Hair follicular keratinocyte (primary cell): Measurements from ENCODE around the gene TTC23. TPM values are rescaled to one million over a fixed set of nuclear protein-coding genes. Genes with fewer than 3 reads are reported as not detected.

ENCODE experiments used
- total RNA-seq: library from RNA; depleted of rRNA; stranded (reverse); fragments of >200 nt; gene quantifications from 2 replicates; pipeline ENCODE4 v1.2.3, GENCODE V29; 2015

The TTC23 gene
- total RNA-seq, result 16.5 and 20.4 TPM in 2 replicates

GRCh38 chr15:99249270-99249841 is at the start of gene TTC23:
Gene TTC23 (minus strand): TSS chr15:99249581. CDS start chr15:99228712, 20,869 bp downstream.

GRCh38 chr15:99250857-99251841 is 1.8 kb upstream of the TTC23 start, which contains the start of gene LRRC28:
Gene LRRC28 (plus strand): TSS chr15:99251481. CDS start chr15:99255958, 4,477 bp downstream.

GRCh38 chr15:99104788-99105513 is 144.4 kb downstream of the TTC23 start, which contains the start of gene SYNM:
Gene SYNM (plus strand): TSS chr15:99105080. CDS start chr15:99105200, 120 bp downstream.

Other genes starting within 250 kb of the TTC23 start
- not detected in 2 replicates for gene PGPEP1L, start 241.8 kb downstream of the TTC23 start, total RNA-seq
- 0.78 and 1.7 TPM in 2 replicates for gene SYNM, start 144.5 kb downstream of the TTC23 start, total RNA-seq
- gene LRRC28, start 1.9 kb upstream of the TTC23 start, total RNA-seq, result 16.5 and 18.1 TPM in 2 replicates